Fibroblast of the aortic adventitia (primary cell): ENCODE data around the gene COPZ2. TPM values are rescaled to one million over a fixed set of nuclear protein-coding genes. Genes with fewer than 3 reads are reported as not detected.
"Not testable (repeated sequence)": the region's sequence is repeated elsewhere in the genome, so short reads cannot be mapped to it uniquely, and the experiment has no call there.

ENCODE experiments used
- DNase-seq: peaks from one replicate; pipeline ENCODE4 v3.0.0-alpha.2; 2010; ENCODE audit warnings: low read depth
- H3K4me3 ChIP-seq: 2 replicates; pipeline ENCODE4 v1.5.1; 2011; ENCODE audit warnings: low read depth, mild to moderate bottlenecking, control low read depth, low read length, moderate library complexity
- CTCF ChIP-seq: IDR thresholded peaks from 2 replicates; pipeline ENCODE4 v1.5.1; 2011; ENCODE audit warnings: mild to moderate bottlenecking, low read length, control low read depth, inconsistent platforms; ENCODE audit not compliant: insufficient read depth
- total RNA-seq: library from RNA; depleted of rRNA; stranded (reverse); fragments of >200 nt; gene quantifications from 2 replicates; pipeline ENCODE4 v1.2.3, GENCODE V29; 2012; ENCODE audit warnings: low replicate concordance

Gene COPZ2
- total RNA-seq, 1 donor = 80.5 TPM

GRCh38 chr17:48025040-48025903 lies 12.3 kb downstream of the COPZ2 start:
- peak; percentile 95 for DNase-seq
- peak; percentile 79 for TF ChIP-seq CTCF
- H3K4me3 ChIP-seq = peak overlapping the region; percentile 72

- TF ChIP-seq CTCF = peak; percentile 14
- DNase-seq = peak; percentile 77
- H3K4me3 ChIP-seq = peak overlapping the region; percentile 63
Observed at GRCh38 chr17:48024149-48025039, 13.2 kb downstream of the COPZ2 start.

- peak; percentile 32 for TF ChIP-seq CTCF
- peak overlapping the region; percentile 13 for H3K4me3 ChIP-seq
- DNase-seq = peak; percentile 59
Observed at GRCh38 chr17:48023400-48024148, 14.0 kb downstream of the COPZ2 start.

- no peak for DNase-seq
- TF ChIP-seq CTCF = no peak
- no peak overlapping the region for H3K4me3 ChIP-seq
Observed at GRCh38 chr17:48022901-48023300, 14.7 kb downstream of the COPZ2 start.

- DNase-seq = peak; percentile 45
- TF ChIP-seq CTCF = no peak
- no peak overlapping the region for H3K4me3 ChIP-seq
Observed at GRCh38 chr17:48021934-48022333, 15.7 kb downstream of the COPZ2 start.

- not testable (repeated sequence) for H3K4me3 ChIP-seq, DNase-seq
Observed at GRCh38 chr17:48017817-48018158, 19.8 kb downstream of the COPZ2 start.
